Endothelial cell of umbilical vein (primary cell): ENCODE data around the gene GDF11. TPM values are rescaled to one million over a fixed set of nuclear protein-coding genes. Genes with fewer than 3 reads are reported as not detected.

Source experiments
- BruUV-seq: library from RNA; stranded (reverse); fragments of 400-500 nt; replicated peaks from 2 replicates; lab custom pipeline; 2021; lab: Mats Ljungman, UMichigan
- CTCF ChIA-PET: fragments of 300-600, 350-600 bp; sonication (Branson Sonifier 250); formaldehyde crosslinking; loops from one replicate; lab custom pipeline; 2021; ENCODE audit warnings: antibody characterized with exemption, inconsistent platforms; lab: Charles Lee
- POLR2A ChIA-PET: fragments of 300-600, 350-600 bp; sonication (Branson Sonifier 250); formaldehyde crosslinking; loops from one replicate; lab custom pipeline; 2021; ENCODE audit warnings: antibody characterized with exemption, inconsistent platforms; lab: Charles Lee
- DNase-seq: peaks from one replicate; pipeline ENCODE4 v3.0.0-alpha.2; 2011; ENCODE audit warnings: low read depth, low spot score
- FAIRE-seq: peaks from 2 replicates; lab custom pipeline; 2011; peaks lifted over from hg19 to GRCh38; lab: Jason Lieb, UNC
- H2AFZ ChIP-seq: 2 replicates; pipeline ENCODE4 v1.6.0; 2012; ENCODE audit warnings: low read depth, low read length, control low read depth, inconsistent platforms
- H3K27ac ChIP-seq: 2 replicates; pipeline ENCODE4 v1.5.1; 2011; ENCODE audit warnings: low read depth, mild to moderate bottlenecking, control low read depth, low read length, moderate library complexity; ENCODE audit not compliant: insufficient read depth
- H3K27me3 ChIP-seq, 2 experiments: 2 replicates each; pipeline versions ENCODE4 v1.6.0 to v1.6.1; 2011; ENCODE audit warnings: low read length in 2 of 2, mixed read lengths in 1 of 2; ENCODE audit not compliant: control insufficient read depth in 2 of 2, insufficient read depth in 2 of 2
- H3K36me3 ChIP-seq, 2 experiments: 2 replicates in 1 of 2; 3 replicates in 1 of 2; pipeline ENCODE4 v1.5.1; 2011; ENCODE audit warnings: low read length in 2 of 2, mild to moderate bottlenecking in 1 of 2, moderate library complexity in 1 of 2; ENCODE audit not compliant: control insufficient read depth in 2 of 2, insufficient read depth in 2 of 2; ENCODE audit errors: extremely low read depth in 1 of 2
- H3K4me1 ChIP-seq: 3 replicates; pipeline ENCODE4 v1.5.1; 2011; ENCODE audit warnings: mild to moderate bottlenecking, low read length; ENCODE audit not compliant: control insufficient read depth, insufficient read depth; ENCODE audit errors: extremely low read depth
- H3K4me2 ChIP-seq: 2 replicates; pipeline ENCODE4 v1.6.1; 2011; ENCODE audit warnings: low read length, control low read depth, mixed read lengths; ENCODE audit not compliant: insufficient read depth
- H3K4me3 ChIP-seq, 3 experiments: fragments of 200-600 bp in 1 of 3; sonication (generic), shearing (Covaris generic) in 1 of 3; replicated peaks in 1 of 3; 2 replicates each; pipeline ENCODE4 v1.5.1; 2011 to 2016; ENCODE audit warnings: control low read depth in 3 of 3, low read length in 3 of 3, mild to moderate bottlenecking in 2 of 3, inconsistent platforms in 1 of 3, low read depth in 1 of 3, moderate library complexity in 1 of 3; ENCODE audit not compliant: insufficient read depth in 1 of 3
- H3K79me2 ChIP-seq: 2 replicates; pipeline ENCODE4 v1.6.0; 2012; ENCODE audit warnings: low read length, inconsistent platforms; ENCODE audit not compliant: control insufficient read depth, insufficient read depth
- H3K9ac ChIP-seq: replicated peaks from 2 replicates; pipeline ENCODE3; 2011; ENCODE audit warnings: low read length, control low read depth; ENCODE audit not compliant: insufficient read depth; ENCODE audit errors: extremely low read depth
- H3K9me1 ChIP-seq: replicated peaks from 3 replicates; pipeline ENCODE4 v1.6.0; 2011; ENCODE audit warnings: mild to moderate bottlenecking, low read length; ENCODE audit not compliant: control insufficient read depth, insufficient read depth; ENCODE audit errors: extremely low read depth
- H3K9me3 ChIP-seq: replicated peaks from 2 replicates; pipeline ENCODE4 v1.5.1; 2012; ENCODE audit warnings: low read length, inconsistent platforms; ENCODE audit not compliant: control insufficient read depth, insufficient read depth
- H4K20me1 ChIP-seq: replicated peaks from 2 replicates; pipeline ENCODE3; 2011; ENCODE audit warnings: mild to moderate bottlenecking, low read length; ENCODE audit not compliant: control insufficient read depth, insufficient read depth; ENCODE audit errors: extremely low read depth
- CTCF ChIP-seq, 2 donors: IDR thresholded peaks; 1 replicate in 1 of 2; 2 replicates in 1 of 2; pipeline ENCODE4 v1.5.1; 2011; ENCODE audit warnings: low read length in 2 of 2, mild to moderate bottlenecking in 2 of 2, moderate library complexity in 2 of 2, control low read depth in 1 of 2, inconsistent platforms in 1 of 2, low read depth in 1 of 2; ENCODE audit not compliant: insufficient read depth in 1 of 2; ENCODE audit errors: extremely low read depth in 1 of 2
- EZH2 ChIP-seq: IDR thresholded peaks from 2 replicates; pipeline ENCODE4 v1.6.1; 2012; ENCODE audit warnings: borderline replicate concordance, low read depth, mild to moderate bottlenecking, moderate library complexity, low read length, inconsistent platforms; ENCODE audit not compliant: severe bottlenecking
- FOS ChIP-seq: IDR thresholded peaks from 2 replicates; pipeline ENCODE4 v1.6.1; 2011; ENCODE audit warnings: mild to moderate bottlenecking, low read length, moderate library complexity, borderline replicate concordance; ENCODE audit not compliant: insufficient read depth
- GATA2 ChIP-seq: IDR thresholded peaks from 2 replicates; pipeline ENCODE4 v1.7.0; 2011; ENCODE audit warnings: low read depth, mild to moderate bottlenecking, moderate library complexity, mixed read lengths, low read length; ENCODE audit not compliant: insufficient read length, insufficient read depth
- JUN ChIP-seq: IDR thresholded peaks from 2 replicates; pipeline ENCODE4 v1.6.1; 2011; ENCODE audit warnings: borderline replicate concordance, low read depth; ENCODE audit not compliant: insufficient read length, insufficient read depth
- MAX ChIP-seq: IDR thresholded peaks from 2 replicates; pipeline ENCODE4 v1.6.1; 2011; ENCODE audit not compliant: insufficient read depth, insufficient read length
- MYC ChIP-seq: IDR thresholded peaks from one replicate; pipeline ENCODE4 v1.6.1; 2011; ENCODE audit warnings: mild to moderate bottlenecking, low read depth, low read length
- POLR2A ChIP-seq: IDR thresholded peaks from 2 replicates; pipeline ENCODE4 v1.6.1; 2012; ENCODE audit warnings: low read depth, mild to moderate bottlenecking, control low read depth, low read length
- POLR2AphosphoS5 ChIP-seq: IDR thresholded peaks from 2 replicates; pipeline ENCODE4 v1.6.1; 2012; ENCODE audit warnings: low read depth, mild to moderate bottlenecking, control low read depth, low read length, moderate library complexity; ENCODE audit not compliant: insufficient read depth
- dilution Hi-C: fragments of 300-500 bp; cut with MboI; formaldehyde crosslinking; loops from one replicate; pipeline ENCODE4 v1.15.0; 2019; ENCODE audit warnings: low sequenced_read_pairs; ENCODE audit not compliant: extremely low pct_ligation_motif_present
- intact Hi-C: fragments of 100-400 bp; cut with micrococcal nuclease; formaldehyde crosslinking; loops from one replicate; pipeline ENCODE4 v1.10.0; 2022
- polyA plus RNA-seq, 4 experiments: library from polyadenylated mRNA; depleted of rRNA in 3 of 4; stranded (reverse) in 3 of 4; unstranded in 1 of 4; fragments of >200 nt; gene quantifications; 2 replicates each; pipeline versions ENCODE4 v1.2.1 to v1.2.3, GENCODE V29; 2011 to 2012; ENCODE audit warnings: missing spikeins in 1 of 4
- total RNA-seq: library from RNA; stranded (reverse); gene quantifications from 2 replicates; pipeline ENCODE4 v1.2.3, GENCODE V29; 2021

GDF11 gene
- total and polyA plus RNA-seq, 2 donors (not counting 3 experiments of a cell fraction or from before 2014, with no cell fraction given) = 10.0 to 18.7 TPM

- FAIRE-seq (no peak), DNase-seq (no peak)
- Histone ChIP-seq H3K36me3 (peaks cover 0 to under 1% of the 10 kb centered on the region in 2 experiments), H3K9ac (no peak overlapping the region), H3K4me1 (peaks cover 12% of the 10 kb centered on the region), H3K79me2 (peaks cover 15% of the 10 kb centered on the region), H3K27ac (no peak overlapping the region), H3K4me3 (no peak overlapping the region), H3K9me3 (no peaks in the 10 kb centered on the region), H3K4me2 (no peak overlapping the region), H3K9me1 (no peaks in the 10 kb centered on the region), H4K20me1 (no peaks in the 10 kb centered on the region), H3K27me3 (no peaks in the 10 kb centered on the region), H2AFZ (no peak overlapping the region)
- BruUV-seq = no TSS peak
- POLR2A ChIA-PET = no interaction called here
- TF ChIP-seq EZH2 (no peak), FOS (no peak), JUN (no peak), POLR2A (no peak), MYC (no peak), GATA2 (no peak), CTCF (IDR thresholded peaks at IDR 0.05; ENCODE audit: extremely low read depth in 1 of 2, insufficient read depth in 1 of 2, low read depth in 1 of 2, low read length in 2 of 2) (no peak), POLR2AphosphoS5 (no peak), MAX (no peak)
- CTCF ChIA-PET = interaction anchor here (0.6 kb wide), 1 partner anchor 995 kb away, joined by 3 read pairs; no protein-coding TSS in a partner anchor
- intact Hi-C loops = no loop called here
- dilution Hi-C loops = no loop called here
These were observed 10.6 kb upstream of the GDF11 start for GRCh38 chr12:55732288-55732687.
